MCF 10A (cell line): ENCODE data around the gene PRSS27. TPM values are rescaled to one million over a fixed set of nuclear protein-coding genes. Genes with fewer than 3 reads are reported as not detected.
A peak's percentile ranks its signal among the peaks of the same experiment; 100 is the strongest.
"Not testable (repeated sequence)": the region's sequence is repeated elsewhere in the genome, so short reads cannot be mapped to it uniquely, and the experiment has no call there.

Source experiments
- BruUV-seq: library from RNA; stranded (reverse); fragments of 400-500 nt; replicated peaks from 2 replicates; lab custom pipeline; 2021; lab: Mats Ljungman, UMichigan
- CTCF ChIA-PET: fragments of 300-600 bp; sonication (Branson Sonifier 250); formaldehyde crosslinking; extraction: SDS; loops from one replicate; lab custom pipeline; 2021; ENCODE audit warnings: antibody characterized with exemption, inconsistent platforms; lab: Yijun Ruan, JAX
- POLR2A ChIA-PET: fragments of 300-600, 350-650 bp; sonication (Branson Sonifier 250); formaldehyde crosslinking; extraction: SDS; loops from one replicate; lab custom pipeline; 2020; ENCODE audit warnings: antibody characterized with exemption, inconsistent platforms; lab: Yijun Ruan, JAX
- DNase-seq: peaks from one replicate; pipeline ENCODE4 v3.0.0-alpha.2; 2018; ENCODE audit not compliant: unreplicated experiment
- H3K27ac Mint-ChIP-seq: one replicate; pipeline ENCODE4 v1.8.0; 2022; ENCODE audit warnings: mild to moderate bottlenecking, low read depth, mixed read lengths; ENCODE audit not compliant: unreplicated experiment
- H3K27me3 Mint-ChIP-seq: one replicate; pipeline ENCODE4 v1.8.0; 2022; ENCODE audit warnings: mixed read lengths; ENCODE audit not compliant: insufficient read depth, unreplicated experiment
- H3K36me3 Mint-ChIP-seq: one replicate; pipeline ENCODE4 v1.8.0; 2022; ENCODE audit warnings: mild to moderate bottlenecking, moderate library complexity, mixed read lengths; ENCODE audit not compliant: insufficient read depth, unreplicated experiment
- H3K4me1 Mint-ChIP-seq: one replicate; pipeline ENCODE4 v1.8.0; 2022; ENCODE audit warnings: mixed read lengths; ENCODE audit not compliant: insufficient read depth, unreplicated experiment
- H3K4me3 Mint-ChIP-seq: one replicate; pipeline ENCODE4 v1.8.0; 2022; ENCODE audit warnings: mild to moderate bottlenecking, moderate library complexity, mixed read lengths; ENCODE audit not compliant: unreplicated experiment
- H3K9me3 Mint-ChIP-seq: one replicate; pipeline ENCODE4 v1.8.0; 2022; ENCODE audit warnings: mixed read lengths; ENCODE audit not compliant: unreplicated experiment
- intact Hi-C: fragments of 100-400 bp; cut with micrococcal nuclease; formaldehyde crosslinking; loops from 2 replicates; pipeline ENCODE4 v1.14.1; 2022
- total RNA-seq: library from RNA; stranded (reverse); gene quantifications from 2 replicates; pipeline ENCODE4 v1.2.3, GENCODE V29; 2022
- TF ChIP-seq, protein P1 (sequence below): fragments of 200-600 bp; IDR thresholded peaks from one replicate; pipeline ENCODE4 v1.8.0; 2022; ENCODE audit warnings: antibody characterized with exemption, mild to moderate bottlenecking; ENCODE audit not compliant: unreplicated experiment

PRSS27 gene
- total RNA-seq, 1 experiment from 2014 or later, result 5.8 TPM

DNA sequence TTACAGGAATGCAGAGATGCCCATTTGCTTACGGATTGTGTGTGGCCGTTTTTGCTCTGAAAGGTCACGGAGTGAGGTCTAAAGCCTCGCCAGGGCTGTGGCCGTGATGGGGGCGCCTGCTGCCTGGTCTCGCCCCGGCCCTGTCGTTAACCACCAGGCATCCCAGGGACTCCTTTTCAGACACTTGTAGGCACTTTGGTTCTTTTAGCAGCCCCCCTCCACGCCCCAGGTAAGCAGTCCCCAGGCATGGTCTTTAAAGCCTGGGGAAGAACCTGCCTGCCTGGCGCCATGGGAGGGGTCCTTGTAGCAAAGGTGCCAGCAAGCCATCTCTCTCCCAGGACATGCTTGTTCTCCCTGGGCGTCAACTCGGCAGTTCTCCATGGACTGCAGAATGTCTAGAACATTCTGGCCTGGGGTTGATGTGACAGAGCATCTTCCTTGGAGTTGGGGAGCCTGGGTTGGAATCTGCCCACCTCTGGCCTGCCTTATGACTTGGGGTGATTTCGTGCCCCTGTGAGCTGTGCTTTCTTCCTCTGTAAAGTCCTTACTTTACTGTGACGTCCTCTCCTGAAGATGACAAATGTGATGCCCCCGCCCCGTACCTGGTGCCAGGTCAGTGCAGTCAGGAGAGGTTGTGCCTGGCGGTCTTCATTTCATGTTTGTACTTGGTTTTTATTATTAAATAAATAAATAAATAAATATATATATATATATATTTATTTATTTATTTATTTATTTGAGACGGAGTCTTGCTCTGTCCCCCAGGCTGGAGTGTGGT lies 32.3 kb downstream of the PRSS27 start:
- intact Hi-C loops, result no loop called here
- DNase-seq, result no peak
- Mint-ChIP-seq H3K36me3 (peaks cover 6% of the 10 kb centered on the region), H3K4me1 (no peaks in the 10 kb centered on the region), H3K4me3 (no peak overlapping the region), H3K27ac (no peak overlapping the region), H3K9me3 (no peaks in the 10 kb centered on the region), H3K27me3 (no peaks in the 10 kb centered on the region)
- BruUV-seq, result no TSS peak
- ChIA-PET POLR2A (no interaction called here), CTCF (interaction anchor here (0.5 kb wide), 1 partner anchor 472 kb away, joined by 3 read pairs; no protein-coding TSS in a partner anchor)
- TF ChIP-seq, protein P1, sequence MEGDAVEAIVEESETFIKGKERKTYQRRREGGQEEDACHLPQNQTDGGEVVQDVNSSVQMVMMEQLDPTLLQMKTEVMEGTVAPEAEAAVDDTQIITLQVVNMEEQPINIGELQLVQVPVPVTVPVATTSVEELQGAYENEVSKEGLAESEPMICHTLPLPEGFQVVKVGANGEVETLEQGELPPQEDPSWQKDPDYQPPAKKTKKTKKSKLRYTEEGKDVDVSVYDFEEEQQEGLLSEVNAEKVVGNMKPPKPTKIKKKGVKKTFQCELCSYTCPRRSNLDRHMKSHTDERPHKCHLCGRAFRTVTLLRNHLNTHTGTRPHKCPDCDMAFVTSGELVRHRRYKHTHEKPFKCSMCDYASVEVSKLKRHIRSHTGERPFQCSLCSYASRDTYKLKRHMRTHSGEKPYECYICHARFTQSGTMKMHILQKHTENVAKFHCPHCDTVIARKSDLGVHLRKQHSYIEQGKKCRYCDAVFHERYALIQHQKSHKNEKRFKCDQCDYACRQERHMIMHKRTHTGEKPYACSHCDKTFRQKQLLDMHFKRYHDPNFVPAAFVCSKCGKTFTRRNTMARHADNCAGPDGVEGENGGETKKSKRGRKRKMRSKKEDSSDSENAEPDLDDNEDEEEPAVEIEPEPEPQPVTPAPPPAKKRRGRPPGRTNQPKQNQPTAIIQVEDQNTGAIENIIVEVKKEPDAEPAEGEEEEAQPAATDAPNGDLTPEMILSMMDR, result no peak

DNA sequence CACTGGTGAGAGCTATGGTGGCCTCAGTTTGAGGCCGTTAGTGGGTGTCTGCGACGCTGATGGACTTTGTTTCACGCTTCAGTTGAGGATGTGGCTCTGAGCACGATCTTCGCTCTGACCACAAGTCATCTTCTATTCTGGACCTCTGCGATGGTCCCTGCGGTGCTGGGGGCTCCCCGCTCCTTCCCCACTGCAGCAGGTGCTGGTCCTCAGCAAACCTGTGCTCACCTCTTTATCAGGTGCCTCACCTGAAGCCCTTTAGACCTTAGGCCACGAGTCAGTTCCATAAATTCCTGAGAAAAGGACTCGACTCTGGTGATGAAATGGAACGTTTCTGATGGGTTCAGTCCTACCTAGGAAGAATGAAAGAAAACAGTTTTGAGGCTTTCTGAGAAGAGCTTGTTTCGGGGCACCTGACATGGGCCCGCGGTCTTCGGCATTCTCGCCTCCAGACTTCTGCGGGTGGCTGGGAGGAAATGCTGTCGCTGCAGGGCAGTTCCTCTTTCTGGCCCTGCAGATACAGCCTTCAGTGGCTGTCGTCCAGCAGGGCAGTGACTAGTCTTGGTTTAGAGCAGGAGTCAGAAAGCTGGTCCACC lies 33.0 kb downstream of the PRSS27 start:
- CTCF ChIA-PET, result no interaction called here
- no peaks in the 10 kb centered on the region for H3K4me1 Mint-ChIP-seq
- POLR2A ChIA-PET, result no interaction called here
- no peaks in the 10 kb centered on the region for H3K27me3 Mint-ChIP-seq
- H3K27ac Mint-ChIP-seq, result no peak overlapping the region
- DNase-seq, result no peak
- peaks cover 6% of the 10 kb centered on the region for H3K36me3 Mint-ChIP-seq
- H3K9me3 Mint-ChIP-seq, result no peaks in the 10 kb centered on the region
- intact Hi-C loops, result no loop called here
- H3K4me3 Mint-ChIP-seq, result no peak overlapping the region
- TF ChIP-seq, protein P1, result no peak
- BruUV-seq, result no TSS peak

DNA sequence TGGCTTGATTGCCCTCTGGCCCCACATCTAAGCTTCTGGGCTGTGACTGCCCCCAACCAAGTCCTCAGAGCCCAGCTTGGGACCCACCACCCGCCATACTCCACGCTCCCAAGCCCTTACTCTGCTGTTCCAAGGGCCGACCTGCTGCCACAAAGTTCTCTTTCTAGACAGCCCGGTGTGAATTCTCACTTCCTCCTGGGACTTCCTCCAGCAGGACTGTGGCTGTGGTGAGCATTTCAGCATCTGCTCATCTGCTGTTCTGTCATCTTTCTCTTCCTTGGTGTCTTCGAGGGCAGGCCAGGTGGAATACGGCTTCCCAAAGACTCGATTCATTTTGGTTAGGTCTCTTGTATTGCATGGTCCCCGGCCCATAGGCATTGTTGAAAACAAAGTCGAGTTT lies 33.9 kb downstream of the PRSS27 start:
- H3K27me3 Mint-ChIP-seq, BruUV-seq, DNase-seq, H3K36me3 Mint-ChIP-seq, H3K4me1 Mint-ChIP-seq, H3K9me3 Mint-ChIP-seq, H3K4me3 Mint-ChIP-seq, CTCF ChIA-PET, H3K27ac Mint-ChIP-seq, POLR2A ChIA-PET, intact Hi-C loops: not testable (repeated sequence)

DNA sequence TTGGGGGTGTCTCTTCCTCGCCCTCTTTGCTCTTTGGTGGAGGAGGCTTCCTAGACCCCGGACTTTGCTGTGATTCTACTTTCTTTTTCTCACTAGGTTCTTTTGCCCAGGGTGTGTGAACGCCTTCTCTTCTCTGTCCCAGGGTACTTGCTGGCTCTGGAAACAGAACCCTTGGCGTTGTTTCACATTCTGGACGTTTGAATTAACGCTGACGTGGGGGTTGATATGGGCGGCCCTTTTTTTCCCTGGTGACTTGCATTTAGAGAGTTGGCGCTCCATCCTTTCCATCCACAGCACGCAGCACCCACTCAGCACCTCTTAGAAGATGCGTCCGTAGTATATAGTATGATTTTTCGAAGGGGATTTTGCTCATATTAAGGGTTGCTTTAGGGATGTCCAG lies 37.0 kb downstream of the PRSS27 start:
- BruUV-seq, H3K36me3 Mint-ChIP-seq, CTCF ChIA-PET, intact Hi-C loops, H3K27me3 Mint-ChIP-seq, H3K9me3 Mint-ChIP-seq, H3K4me1 Mint-ChIP-seq: not testable (repeated sequence)
- Mint-ChIP-seq H3K27ac (peak overlapping the region; percentile 97), H3K4me3 (peak overlapping the region; percentile 96)
- POLR2A ChIA-PET, result interaction anchor here (1.0 to 2.9 kb wide), 9 partner anchors 10 to 244 kb away, joined by 3 to 24 read pairs (median 4); partner anchors contain the start of genes AMDHD2, ELOB and SRRM2
- peak; percentile 7 for DNase-seq
